CD4-positive, alpha-beta T cell treated with Interleukin-17A for 1 hour (primary cell): ENCODE measurements around the gene CRTC1.
A peak's percentile ranks its signal among the peaks of the same experiment; 100 is the strongest.
"Not testable (repeated sequence)": the region's sequence is repeated elsewhere in the genome, so short reads cannot be mapped to it uniquely, and the experiment has no call there.

Source experiments
- DNase-seq: peaks from one replicate; pipeline ENCODE4 v3.0.0-alpha.2; 2020

Gene CRTC1

DNA sequence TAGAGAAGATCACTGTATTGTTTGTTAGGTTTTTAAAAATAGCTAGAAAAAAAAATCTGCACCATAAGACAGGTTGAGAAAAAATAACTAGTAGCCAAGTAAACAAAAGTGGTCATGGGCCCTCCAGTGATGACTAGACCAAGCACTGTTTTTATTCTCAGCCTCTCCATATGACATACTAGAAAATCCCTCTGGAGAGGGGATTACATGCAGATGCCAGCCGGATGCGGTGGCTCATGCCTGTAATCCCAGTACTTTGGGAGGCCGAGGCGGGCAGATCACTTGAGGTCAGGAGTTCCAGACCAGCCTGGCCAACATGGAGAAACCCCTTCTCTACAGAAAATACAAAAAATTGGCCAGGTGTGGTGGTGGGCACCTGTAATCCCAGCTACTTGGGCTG is 133.2 kb downstream of the CRTC1 start:
- not testable (repeated sequence) for DNase-seq

GRCh38 chr19:18817574-18817973 is 134.1 kb downstream of the CRTC1 start:
- no peak for DNase-seq

- DNase-seq = no peak
Measured at GRCh38 chr19:18828786-18829185, 145.3 kb downstream of the CRTC1 start.

GRCh38 chr19:18830488-18830887 is 147.0 kb downstream of the CRTC1 start:
- no peak for DNase-seq

DNA sequence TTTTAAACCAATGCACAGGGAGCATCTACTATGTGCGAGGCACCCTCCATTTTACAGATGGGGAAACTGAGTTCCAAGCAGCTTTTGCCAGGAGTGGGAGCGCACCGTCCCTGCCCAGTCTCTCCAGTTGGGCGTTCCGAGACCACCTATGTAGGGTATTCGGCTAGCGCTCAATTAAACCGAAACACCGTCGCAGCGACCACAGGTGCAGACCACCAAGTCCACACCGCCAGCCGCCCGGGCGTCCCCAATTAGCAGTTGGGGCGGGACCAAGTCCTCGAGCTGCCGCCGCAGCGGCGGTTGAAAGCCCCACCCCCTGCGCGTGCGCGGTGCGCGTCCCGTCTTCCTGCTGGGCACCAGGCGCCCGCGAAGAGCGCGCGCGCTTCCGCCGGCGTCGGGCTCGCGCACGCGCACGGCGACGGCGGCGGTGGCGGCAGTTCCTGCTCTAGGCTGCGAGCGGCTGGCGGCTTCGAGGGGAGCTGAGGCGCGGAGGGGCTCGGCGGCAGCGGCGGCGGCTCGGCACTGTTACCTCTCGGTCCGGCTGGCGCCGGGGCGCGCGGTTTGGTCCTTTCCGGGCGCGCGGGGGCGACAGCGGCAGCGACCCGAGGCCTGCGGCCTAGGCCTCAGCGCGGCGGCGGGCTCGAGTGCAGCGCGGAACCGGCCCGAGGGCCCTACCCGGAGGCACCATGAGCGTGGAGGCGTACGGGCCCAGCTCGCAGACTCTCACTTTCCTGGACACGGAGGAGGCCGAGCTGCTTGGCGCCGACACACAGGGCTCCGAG is 148.2 kb downstream of the CRTC1 start, which contains the start of gene UPF1:
TSS of gene UPF1 (plus strand) at position 436 of the 782 bp plus-strand sequence. CDS start at position 687, 251 bp downstream.
- peak; percentile 95 for DNase-seq
